CD14-positive monocyte (primary cell): Measurements from ENCODE around the gene FN1. TPM values are rescaled to one million over a fixed set of nuclear protein-coding genes. Genes with fewer than 3 reads are reported as not detected.

Experiments
- DNase-seq, 3 donors: peaks; one replicate each; pipeline ENCODE4 v3.0.0-alpha.2; 2011 to 2022
- H2AFZ ChIP-seq: 2 replicates; pipeline ENCODE4 v1.6.0; 2012; ENCODE audit warnings: mild to moderate bottlenecking, low read depth, low read length, inconsistent platforms; ENCODE audit not compliant: insufficient read depth, poor library complexity, severe bottlenecking
- H3K27ac ChIP-seq, 2 donors: 1 replicate in 1 of 2; 2 replicates in 1 of 2; pipeline ENCODE4 v1.5.1; 2012 to 2013; ENCODE audit warnings: low read length in 2 of 2, control low read depth in 1 of 2, inconsistent platforms in 1 of 2, low read depth in 1 of 2, mild to moderate bottlenecking in 1 of 2
- H3K27me3 ChIP-seq, 2 donors: one replicate each; pipeline versions ENCODE4 v1.6.0 to v1.6.1; 2011 to 2013; ENCODE audit warnings: low read length in 2 of 2; ENCODE audit not compliant: control insufficient read depth in 2 of 2, insufficient read depth in 2 of 2
- H3K36me3 ChIP-seq, 2 donors: replicated peaks in 1 of 2; 1 replicate in 1 of 2; 2 replicates in 1 of 2; pipeline versions ENCODE4 v1.5.1 to v1.6.1; 2012 to 2013; ENCODE audit warnings: low read length in 2 of 2, control low read depth in 1 of 2, inconsistent platforms in 1 of 2, mild to moderate bottlenecking in 1 of 2; ENCODE audit not compliant: insufficient read depth in 2 of 2, control insufficient read depth in 1 of 2
- H3K4me1 ChIP-seq, 2 donors: 1 replicate in 1 of 2; 2 replicates in 1 of 2; pipeline versions ENCODE4 v1.5.1 to v1.6.1; 2012 to 2013; ENCODE audit warnings: low read length in 2 of 2, control low read depth in 1 of 2, inconsistent platforms in 1 of 2, mild to moderate bottlenecking in 1 of 2, moderate library complexity in 1 of 2; ENCODE audit not compliant: insufficient read depth in 2 of 2, control insufficient read depth in 1 of 2
- H3K4me2 ChIP-seq: replicated peaks from 2 replicates; pipeline ENCODE3; 2012; ENCODE audit warnings: low read length, moderate library complexity, mild to moderate bottlenecking; ENCODE audit not compliant: poor library complexity, severe bottlenecking; ENCODE audit errors: extremely low read depth
- H3K4me3 ChIP-seq, 3 experiments: fragments of 200-600 bp in 1 of 3; sonication (generic) in 1 of 3; replicated peaks in 1 of 3; 1 replicate in 2 of 3; 2 replicates in 1 of 3; pipeline ENCODE4 v1.5.1; 2011 to 2013; ENCODE audit warnings: low read length in 3 of 3, mild to moderate bottlenecking in 3 of 3, control low read depth in 2 of 3, low read depth in 2 of 3, inconsistent platforms in 1 of 3, moderate library complexity in 1 of 3
- H3K79me2 ChIP-seq: 2 replicates; pipeline ENCODE4 v1.6.0; 2012; ENCODE audit warnings: mild to moderate bottlenecking, control low read depth, inconsistent platforms, low read length, moderate library complexity; ENCODE audit not compliant: insufficient read depth
- H3K9ac ChIP-seq: 2 replicates; pipeline ENCODE4 v1.6.0; 2017; ENCODE audit warnings: low read length, mild to moderate bottlenecking; ENCODE audit not compliant: insufficient read depth, poor library complexity, severe bottlenecking
- H3K9me3 ChIP-seq, 2 donors: replicated peaks in 1 of 2; 1 replicate in 1 of 2; 2 replicates in 1 of 2; pipeline versions ENCODE4 v1.5.1 to v1.6.1; 2012 to 2013; ENCODE audit warnings: low read length in 2 of 2, control low read depth in 1 of 2; ENCODE audit not compliant: control insufficient read depth in 1 of 2, insufficient read depth in 1 of 2
- H4K20me1 ChIP-seq: 2 replicates; pipeline ENCODE4 v1.6.0; 2012; ENCODE audit warnings: mild to moderate bottlenecking, low read length, control low read depth, moderate library complexity; ENCODE audit not compliant: insufficient read depth
- H3K27ac Mint-ChIP-seq, 7 donors: one replicate each; pipeline ENCODE4 v1.8.0; 2020; ENCODE audit warnings: mild to moderate bottlenecking in 7 of 7, mixed read lengths in 7 of 7, moderate library complexity in 6 of 7, inconsistent platforms in 2 of 7
- H3K27me3 Mint-ChIP-seq, 3 donors: one replicate each; pipeline ENCODE4 v1.8.0; 2021 to 2022; ENCODE audit warnings: low read depth in 3 of 3, mild to moderate bottlenecking in 3 of 3, mixed read lengths in 3 of 3, moderate library complexity in 3 of 3, inconsistent platforms in 1 of 3
- H3K36me3 Mint-ChIP-seq, 2 donors: one replicate each; pipeline ENCODE4 v1.8.0; 2020; ENCODE audit warnings: mixed read lengths in 2 of 2, inconsistent platforms in 1 of 2, mild to moderate bottlenecking in 1 of 2
- H3K4me1 Mint-ChIP-seq: one replicate; pipeline ENCODE4 v1.8.0; 2020; ENCODE audit warnings: mild to moderate bottlenecking, mixed read lengths
- H3K4me3 Mint-ChIP-seq, 2 donors: one replicate each; pipeline ENCODE4 v1.8.0; 2020; ENCODE audit warnings: mild to moderate bottlenecking in 2 of 2, mixed read lengths in 2 of 2, moderate library complexity in 1 of 2
- H3K9me3 Mint-ChIP-seq, 7 donors: one replicate each; pipeline ENCODE4 v1.8.0; 2020 to 2022; ENCODE audit warnings: mixed read lengths in 7 of 7, mild to moderate bottlenecking in 6 of 7, moderate library complexity in 6 of 7, inconsistent platforms in 2 of 7
- CTCF ChIP-seq: fragments of 200-600 bp; IDR thresholded peaks from one replicate; pipeline ENCODE4 v1.8.0; 2022; ENCODE audit warnings: antibody characterized with exemption, mild to moderate bottlenecking
- WGBS: methylation state at CpG from one replicate; pipeline ENCODE4 v1.1.5; 2013; ENCODE audit warnings: missing lambda C conversion rate; ENCODE audit not compliant: insufficient coverage; 5-methylcytosine and 5-hydroxymethylcytosine counted together
- intact Hi-C, 2 donors: fragments of 100-400 bp; cut with micrococcal nuclease; formaldehyde crosslinking; loops; one replicate each; pipeline versions ENCODE4 v1.15.0 to v1.15.1; 2023
- polyA plus RNA-seq, 3 donors: library from polyadenylated mRNA; depleted of rRNA in 1 of 3; unstranded in 2 of 3; stranded (reverse) in 1 of 3; fragments of 300-500 nt in 2 of 3; fragments of >200 nt in 1 of 3; fragmentation: Illumina TruSeq in 2 of 3; gene quantifications; 1 replicate in 2 of 3; 2 replicates in 1 of 3; pipeline ENCODE4 v1.2.3, GENCODE V29; 2012 to 2021

FN1 gene
- polyA plus RNA-seq, 3 donors: 0.21 to 0.72 (median 0.23) TPM

GRCh38 chr2:215476424-215476823 lies 40.6 kb upstream of the FN1 start:
- no peaks in the 10 kb centered on the region for H3K36me3 Mint-ChIP-seq
- no peak overlapping the region for H3K27ac Mint-ChIP-seq
- H4K20me1 ChIP-seq: no peaks in the 10 kb centered on the region
- H3K27me3 ChIP-seq: peaks cover 2 to 4% of the 10 kb centered on the region in 2 donors
- no peak for DNase-seq
- peaks cover 3% of the 10 kb centered on the region for H3K4me1 Mint-ChIP-seq
- no peak overlapping the region for H3K27ac ChIP-seq
- peaks cover 0 to 6% (median under 1%) of the 10 kb centered on the region in 7 donors for H3K9me3 Mint-ChIP-seq
- WGBS: no CpG with 5 or more reads among the region's 2 CpGs
- H3K27me3 Mint-ChIP-seq: peaks cover 2 to 10% (median 10%) of the 10 kb centered on the region in 3 donors
- no peak overlapping the region for H2AFZ ChIP-seq
- H3K4me2 ChIP-seq: no peak overlapping the region
- no peaks in the 10 kb centered on the region for H3K36me3 ChIP-seq
- H3K4me1 ChIP-seq: no peaks in the 10 kb centered on the region
- intact Hi-C loops: no loop called here
- H3K4me3 Mint-ChIP-seq: no peak overlapping the region
- H3K79me2 ChIP-seq: no peaks in the 10 kb centered on the region
- no peak overlapping the region for H3K4me3 ChIP-seq
- no peaks in the 10 kb centered on the region for H3K9me3 ChIP-seq
- no peak overlapping the region for H3K9ac ChIP-seq
- TF ChIP-seq CTCF: no peak

DNA sequence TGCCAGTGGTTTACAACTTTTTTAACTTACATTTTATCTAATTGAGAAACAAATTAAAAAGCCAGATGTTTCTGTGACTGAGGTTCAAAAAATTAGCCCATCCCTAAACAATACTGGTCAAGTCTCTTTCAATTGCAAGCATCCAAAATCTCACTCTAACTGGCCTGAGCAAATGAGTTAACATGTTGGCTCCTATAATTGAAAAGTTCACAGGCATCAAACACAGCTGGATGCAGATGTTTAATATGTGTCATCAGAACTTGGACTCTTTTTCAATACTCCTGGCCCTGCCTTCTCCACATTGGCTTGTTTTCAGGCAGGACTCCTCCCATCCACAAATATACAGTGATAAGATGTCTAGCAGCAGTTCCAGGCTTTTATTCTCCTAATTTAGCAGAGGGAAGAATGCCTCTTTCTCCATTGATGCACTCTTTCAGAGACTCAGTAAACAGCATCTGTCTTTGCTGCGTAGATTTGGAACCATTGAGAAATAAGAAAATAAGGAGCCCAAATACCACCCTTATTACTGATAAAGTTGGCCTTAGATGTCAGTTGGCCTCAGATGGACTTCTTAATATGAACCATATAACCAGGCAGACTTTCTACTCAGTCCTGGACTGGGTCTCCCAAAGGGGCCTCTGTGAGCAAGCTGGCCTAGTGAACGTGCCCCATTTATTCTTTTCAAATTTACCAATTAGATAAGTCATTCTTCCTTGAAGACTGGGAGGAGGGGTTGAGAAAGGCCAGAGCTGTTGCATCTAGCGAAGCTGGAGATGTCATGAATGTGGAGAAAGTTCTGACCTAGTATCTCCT lies 30.4 kb upstream of the FN1 start:
- Mint-ChIP-seq H3K9me3 (peaks cover 0 to 3% (median 0%) of the 10 kb centered on the region in 7 donors), H3K27ac (no peak overlapping the region), H3K4me1 (no peaks in the 10 kb centered on the region), H3K27me3 (peaks cover 3 to 24% (median 6%) of the 10 kb centered on the region in 3 donors), H3K36me3 (no peaks in the 10 kb centered on the region), H3K4me3 (no peak overlapping the region)
- no CpG with 5 or more reads among the region's 3 CpGs for WGBS
- Histone ChIP-seq H3K9me3 (no peaks in the 10 kb centered on the region), H3K27me3 (no peaks in the 10 kb centered on the region), H3K27ac (no peak overlapping the region), H4K20me1 (no peaks in the 10 kb centered on the region), H3K4me3 (no peak overlapping the region), H3K4me2 (no peak overlapping the region), H3K9ac (no peak overlapping the region), H3K4me1 (no peaks in the 10 kb centered on the region), H3K79me2 (no peaks in the 10 kb centered on the region), H2AFZ (no peak overlapping the region), H3K36me3 (no peaks in the 10 kb centered on the region)
- intact Hi-C loops: no loop called here
- TF ChIP-seq CTCF: no peak
- no peak for DNase-seq
